ENCODE measurements around the gene CSTA. TPM values are rescaled to one million over a fixed set of nuclear protein-coding genes. Genes with fewer than 3 reads are reported as not detected.

Gene CSTA
- total and polyA plus RNA-seq, 2 experiments from 2014 or later = 0.28 TPM; not detected in 1

GRCh38 chr3:122374034-122374433 is 49.0 kb downstream of the CSTA start:
- 90% methylated on average over 1 of the region's 1 CpG for WGBS (ENCODE audit: low lambda C conversion rate, missing lambda C conversion rate)
- H3K4me2 ChIP-seq = no peak overlapping the region

GRCh38 chr3:122377975-122378374 is 52.9 kb downstream of the CSTA start:
- H3K4me3 ChIP-seq = no peak overlapping the region
- peak overlapping the region; percentile 45 for H3K27ac ChIP-seq
- no peaks in the 10 kb centered on the region for H3K36me3 ChIP-seq (replicated peaks; ENCODE audit: insufficient read depth, low read depth)
- TF ChIP-seq EZH2phosphoT487 (IDR thresholded peaks at IDR 0.05; ENCODE audit: low read depth, severe bottlenecking, unreplicated experiment) (no peak), EZH2 (IDR thresholded peaks at IDR 0.05; ENCODE audit: borderline replicate concordance) (no peak), CTCF (IDR thresholded peaks at IDR 0.05; ENCODE audit: poor library complexity) (no peak)
- H3K4me2 ChIP-seq = no peak overlapping the region
- H3K27me3 ChIP-seq = no peaks in the 10 kb centered on the region
- no peaks in the 10 kb centered on the region for H4K20me1 ChIP-seq (ENCODE audit: insufficient read depth, poor library complexity, severe bottlenecking)
- H3K4me1 ChIP-seq (ENCODE audit: insufficient read depth) = peaks cover 4% of the 10 kb centered on the region
- H3K79me2 ChIP-seq = peaks cover 80% of the 10 kb centered on the region
- no peaks in the 10 kb centered on the region for H3K9me2 ChIP-seq (replicated peaks; ENCODE audit: insufficient read depth)
- no peak overlapping the region for H2AFZ ChIP-seq
- no peaks in the 10 kb centered on the region for H3K9me3 ChIP-seq (ENCODE audit: low read depth)
- 51% methylated on average over 4 of the region's 4 CpGs for WGBS (ENCODE audit: low lambda C conversion rate, missing lambda C conversion rate)
- no peak for DNase-seq (ENCODE audit: low spot score)

More at GRCh38 chr3:122374034-122374433, 49.0 kb downstream of the CSTA start:
- DNase-seq (ENCODE audit: low spot score) = no peak
- no peak overlapping the region for H2AFZ ChIP-seq
- H3K27me3 ChIP-seq = no peaks in the 10 kb centered on the region
- TF ChIP-seq EZH2phosphoT487 (IDR thresholded peaks at IDR 0.05; ENCODE audit: low read depth, severe bottlenecking, unreplicated experiment) (no peak), CTCF (IDR thresholded peaks at IDR 0.05; ENCODE audit: poor library complexity) (no peak), EZH2 (IDR thresholded peaks at IDR 0.05; ENCODE audit: borderline replicate concordance) (no peak)
- H3K36me3 ChIP-seq (replicated peaks; ENCODE audit: insufficient read depth, low read depth) = no peaks in the 10 kb centered on the region
- no peaks in the 10 kb centered on the region for H4K20me1 ChIP-seq (ENCODE audit: insufficient read depth, poor library complexity, severe bottlenecking)
- no peaks in the 10 kb centered on the region for H3K9me3 ChIP-seq (ENCODE audit: low read depth)
- no peaks in the 10 kb centered on the region for H3K4me1 ChIP-seq (ENCODE audit: insufficient read depth)
- no peak overlapping the region for H3K4me3 ChIP-seq
- H3K9me2 ChIP-seq (replicated peaks; ENCODE audit: insufficient read depth) = no peaks in the 10 kb centered on the region
- H3K79me2 ChIP-seq = peaks cover 56% of the 10 kb centered on the region
- H3K27ac ChIP-seq = no peak overlapping the region

- Histone ChIP-seq H3K79me2 (peaks cover 79% of the 10 kb centered on the region), H3K36me3 (replicated peaks; ENCODE audit: insufficient read depth, low read depth) (no peaks in the 10 kb centered on the region), H3K4me2 (peak within 1 kb of the TSS; percentile 86), H3K9me2 (replicated peaks; ENCODE audit: insufficient read depth) (no peaks in the 10 kb centered on the region), H3K4me3 (peak within 1 kb of the TSS; percentile 74), H3K4me1 (ENCODE audit: insufficient read depth) (peaks cover 7% of the 10 kb centered on the region), H3K9me3 (ENCODE audit: low read depth) (no peaks in the 10 kb centered on the region), H2AFZ (peak within 1 kb of the TSS; percentile 97), H4K20me1 (ENCODE audit: insufficient read depth, poor library complexity, severe bottlenecking) (no peaks in the 10 kb centered on the region), H3K27me3 (no peaks in the 10 kb centered on the region), H3K27ac (peak within 1 kb of the TSS; percentile 93)
- no peak for TF ChIP-seq EZH2 (IDR thresholded peaks at IDR 0.05; ENCODE audit: borderline replicate concordance)
- no peak for TF ChIP-seq EZH2phosphoT487 (IDR thresholded peaks at IDR 0.05; ENCODE audit: low read depth, severe bottlenecking, unreplicated experiment)
- TF ChIP-seq CTCF (IDR thresholded peaks at IDR 0.05; ENCODE audit: poor library complexity) = no peak
- 4% methylated on average over 29 of the region's 31 CpGs for WGBS (ENCODE audit: low lambda C conversion rate, missing lambda C conversion rate)
- DNase-seq (ENCODE audit: low spot score) = peak; percentile 90
Measured at GRCh38 chr3:122382888-122383666, 58.0 kb downstream of the CSTA start, which contains the start of gene MIX23. MIX23 (minus strand) TSS chr3:122383231; CDS start chr3:122383224, 7 bp downstream.
